ENCODE data around the gene ACSM2A. TPM values are rescaled to one million over a fixed set of nuclear protein-coding genes. Genes with fewer than 3 reads are reported as not detected.
"Not testable (repeated sequence)": the region's sequence is repeated elsewhere in the genome, so short reads cannot be mapped to it uniquely, and the experiment has no call there.

Gene ACSM2A
- polyA plus RNA-seq, 1 donor from 2014 or later, result not detected

GRCh38 chr16:20484726-20485125 is 33.4 kb downstream of the ACSM2A start (continued):
- TF ChIP-seq, protein P1, sequence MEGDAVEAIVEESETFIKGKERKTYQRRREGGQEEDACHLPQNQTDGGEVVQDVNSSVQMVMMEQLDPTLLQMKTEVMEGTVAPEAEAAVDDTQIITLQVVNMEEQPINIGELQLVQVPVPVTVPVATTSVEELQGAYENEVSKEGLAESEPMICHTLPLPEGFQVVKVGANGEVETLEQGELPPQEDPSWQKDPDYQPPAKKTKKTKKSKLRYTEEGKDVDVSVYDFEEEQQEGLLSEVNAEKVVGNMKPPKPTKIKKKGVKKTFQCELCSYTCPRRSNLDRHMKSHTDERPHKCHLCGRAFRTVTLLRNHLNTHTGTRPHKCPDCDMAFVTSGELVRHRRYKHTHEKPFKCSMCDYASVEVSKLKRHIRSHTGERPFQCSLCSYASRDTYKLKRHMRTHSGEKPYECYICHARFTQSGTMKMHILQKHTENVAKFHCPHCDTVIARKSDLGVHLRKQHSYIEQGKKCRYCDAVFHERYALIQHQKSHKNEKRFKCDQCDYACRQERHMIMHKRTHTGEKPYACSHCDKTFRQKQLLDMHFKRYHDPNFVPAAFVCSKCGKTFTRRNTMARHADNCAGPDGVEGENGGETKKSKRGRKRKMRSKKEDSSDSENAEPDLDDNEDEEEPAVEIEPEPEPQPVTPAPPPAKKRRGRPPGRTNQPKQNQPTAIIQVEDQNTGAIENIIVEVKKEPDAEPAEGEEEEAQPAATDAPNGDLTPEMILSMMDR (IDR thresholded peaks at IDR 0.05; ENCODE audit: poor library complexity, severe bottlenecking), result no peak
- TF ChIP-seq TAF1 (IDR thresholded peaks at IDR 0.05; ENCODE audit: low read depth), result no peak
- TF ChIP-seq POLR2AphosphoS5 (IDR thresholded peaks at IDR 0.05), result no peak

DNA sequence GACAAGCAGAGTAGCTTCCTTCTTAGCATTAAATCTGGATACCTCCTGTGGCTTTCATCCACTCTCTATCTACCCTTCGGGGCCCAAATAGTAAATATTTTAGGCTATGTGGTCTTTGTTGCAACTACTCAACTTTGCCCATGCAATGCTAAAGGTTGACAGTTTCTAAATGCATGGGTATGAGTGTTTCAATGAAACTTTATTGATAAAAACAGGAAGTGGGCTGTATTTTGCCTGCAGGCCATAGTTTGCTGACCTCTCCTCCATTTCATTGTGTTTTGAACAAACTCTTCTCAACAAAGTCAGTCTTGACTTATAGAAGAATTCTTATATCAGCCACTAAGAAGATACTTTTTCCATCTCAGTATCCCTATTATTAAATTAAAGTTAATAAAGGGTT is 34.1 kb downstream of the ACSM2A start:
- no peaks in the 10 kb centered on the region for H3K36me3 ChIP-seq (ENCODE audit: insufficient read depth, low read length)
- H3K4me3 ChIP-seq (ENCODE audit: low read length), result no peak overlapping the region
- no peak overlapping the region for H3K4me2 ChIP-seq (ENCODE audit: low read length)
- TF ChIP-seq POLR2AphosphoS5 (IDR thresholded peaks at IDR 0.05), result no peak
- TF ChIP-seq, protein P1 (IDR thresholded peaks at IDR 0.05; ENCODE audit: poor library complexity, severe bottlenecking), result no peak
- TF ChIP-seq RAD21 (conservative IDR thresholded peaks at IDR 0.05), result no peak
- TF ChIP-seq MXI1 (conservative IDR thresholded peaks at IDR 0.05; ENCODE audit: poor library complexity, severe bottlenecking), result no peak
- TF ChIP-seq EP300 (conservative IDR thresholded peaks at IDR 0.05; ENCODE audit: poor library complexity, severe bottlenecking), result no peak
- TF ChIP-seq, protein P2, sequence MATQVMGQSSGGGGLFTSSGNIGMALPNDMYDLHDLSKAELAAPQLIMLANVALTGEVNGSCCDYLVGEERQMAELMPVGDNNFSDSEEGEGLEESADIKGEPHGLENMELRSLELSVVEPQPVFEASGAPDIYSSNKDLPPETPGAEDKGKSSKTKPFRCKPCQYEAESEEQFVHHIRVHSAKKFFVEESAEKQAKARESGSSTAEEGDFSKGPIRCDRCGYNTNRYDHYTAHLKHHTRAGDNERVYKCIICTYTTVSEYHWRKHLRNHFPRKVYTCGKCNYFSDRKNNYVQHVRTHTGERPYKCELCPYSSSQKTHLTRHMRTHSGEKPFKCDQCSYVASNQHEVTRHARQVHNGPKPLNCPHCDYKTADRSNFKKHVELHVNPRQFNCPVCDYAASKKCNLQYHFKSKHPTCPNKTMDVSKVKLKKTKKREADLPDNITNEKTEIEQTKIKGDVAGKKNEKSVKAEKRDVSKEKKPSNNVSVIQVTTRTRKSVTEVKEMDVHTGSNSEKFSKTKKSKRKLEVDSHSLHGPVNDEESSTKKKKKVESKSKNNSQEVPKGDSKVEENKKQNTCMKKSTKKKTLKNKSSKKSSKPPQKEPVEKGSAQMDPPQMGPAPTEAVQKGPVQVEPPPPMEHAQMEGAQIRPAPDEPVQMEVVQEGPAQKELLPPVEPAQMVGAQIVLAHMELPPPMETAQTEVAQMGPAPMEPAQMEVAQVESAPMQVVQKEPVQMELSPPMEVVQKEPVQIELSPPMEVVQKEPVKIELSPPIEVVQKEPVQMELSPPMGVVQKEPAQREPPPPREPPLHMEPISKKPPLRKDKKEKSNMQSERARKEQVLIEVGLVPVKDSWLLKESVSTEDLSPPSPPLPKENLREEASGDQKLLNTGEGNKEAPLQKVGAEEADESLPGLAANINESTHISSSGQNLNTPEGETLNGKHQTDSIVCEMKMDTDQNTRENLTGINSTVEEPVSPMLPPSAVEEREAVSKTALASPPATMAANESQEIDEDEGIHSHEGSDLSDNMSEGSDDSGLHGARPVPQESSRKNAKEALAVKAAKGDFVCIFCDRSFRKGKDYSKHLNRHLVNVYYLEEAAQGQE (IDR thresholded peaks at IDR 0.05; ENCODE audit: borderline replicate concordance), result no peak
- no peak for TF ChIP-seq TAF1 (IDR thresholded peaks at IDR 0.05; ENCODE audit: low read depth)
- TF ChIP-seq SMC3 (conservative IDR thresholded peaks at IDR 0.05; ENCODE audit: poor library complexity), result no peak
- H3K9me3 ChIP-seq (ENCODE audit: low read length), result no peaks in the 10 kb centered on the region
- no peaks in the 10 kb centered on the region for H4K20me1 ChIP-seq (ENCODE audit: insufficient read depth)
- no peaks in the 10 kb centered on the region for H3K9me2 ChIP-seq (ENCODE audit: insufficient read depth, low read length)
- H3K9ac ChIP-seq (ENCODE audit: low read length), result no peak overlapping the region
- no peaks in the 10 kb centered on the region for H3F3A ChIP-seq (ENCODE audit: insufficient read depth, low read length, poor library complexity, severe bottlenecking)
- H3K27ac ChIP-seq (ENCODE audit: low read length), result no peak overlapping the region
- no peaks in the 10 kb centered on the region for H3K27me3 ChIP-seq (ENCODE audit: insufficient read depth, low read depth, low read length)
- H3K79me2 ChIP-seq (replicated peaks; ENCODE audit: insufficient read depth, low read length), result no peaks in the 10 kb centered on the region
- H2AFZ ChIP-seq (ENCODE audit: low read depth, low read length), result no peak overlapping the region

- H4K20me1 ChIP-seq (ENCODE audit: insufficient read depth); H3K9ac ChIP-seq (ENCODE audit: low read length); H3K27ac ChIP-seq (ENCODE audit: low read length); H3F3A ChIP-seq (ENCODE audit: insufficient read depth, low read length, poor library complexity, severe bottlenecking); H3K36me3 ChIP-seq (ENCODE audit: insufficient read depth, low read length); H3K9me3 ChIP-seq (ENCODE audit: low read length); H3K9me2 ChIP-seq (ENCODE audit: insufficient read depth, low read length); H2AFZ ChIP-seq (ENCODE audit: low read depth, low read length); H3K4me3 ChIP-seq (ENCODE audit: low read length); H3K27me3 ChIP-seq (ENCODE audit: insufficient read depth, low read depth, low read length); H3K4me2 ChIP-seq (ENCODE audit: low read length); H3K79me2 ChIP-seq (replicated peaks; ENCODE audit: insufficient read depth, low read length): not testable (repeated sequence)
Measured at GRCh38 chr16:20490994-20491393, 39.7 kb downstream of the ACSM2A start.

DNA sequence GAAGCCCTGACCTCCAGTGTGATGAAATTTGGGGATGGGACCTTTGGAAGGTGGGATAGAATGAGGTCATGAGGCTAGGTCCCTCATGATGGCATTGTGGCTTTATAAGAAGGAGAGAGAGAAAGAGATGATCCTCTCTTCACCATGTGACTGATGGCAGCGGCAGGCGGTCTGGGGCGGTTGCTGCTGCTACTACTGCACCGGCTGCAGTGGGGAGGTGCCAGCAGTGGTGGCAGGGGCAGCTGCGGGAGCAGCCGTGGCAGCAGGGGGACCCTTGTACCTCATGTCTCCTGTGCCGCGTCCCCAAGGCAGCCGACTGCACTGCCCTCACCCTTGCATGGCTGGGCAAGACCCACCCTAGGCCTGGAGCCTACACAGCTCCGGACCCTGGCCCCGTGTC is 40.1 kb downstream of the ACSM2A start:
- H3K9me3 ChIP-seq (ENCODE audit: low read length); H3K27ac ChIP-seq (ENCODE audit: low read length); H2AFZ ChIP-seq (ENCODE audit: low read depth, low read length); H3K4me3 ChIP-seq (ENCODE audit: low read length); H4K20me1 ChIP-seq (ENCODE audit: insufficient read depth); H3K36me3 ChIP-seq (ENCODE audit: insufficient read depth, low read length); H3F3A ChIP-seq (ENCODE audit: insufficient read depth, low read length, poor library complexity, severe bottlenecking); H3K4me2 ChIP-seq (ENCODE audit: low read length); H3K79me2 ChIP-seq (replicated peaks; ENCODE audit: insufficient read depth, low read length); H3K9ac ChIP-seq (ENCODE audit: low read length); H3K9me2 ChIP-seq (ENCODE audit: insufficient read depth, low read length); H3K27me3 ChIP-seq (ENCODE audit: insufficient read depth, low read depth, low read length): not testable (repeated sequence)
